Breast epithelium (tissue), 3 donors: ENCODE measurements around the gene VIP.

Experiments
- CTCF ChIP-seq, 3 donors: fragments of 450-650 bp; IDR thresholded peaks; one replicate each; pipeline ENCODE4 v1.5.1; 2016 to 2017; ENCODE audit warnings: antibody characterized with exemption in 3 of 3, mild to moderate bottlenecking in 3 of 3, moderate library complexity in 3 of 3
- POLR2A ChIP-seq: fragments of 450-650 bp; IDR thresholded peaks from one replicate; pipeline ENCODE4 v1.6.1; 2016; ENCODE audit warnings: antibody characterized with exemption, mild to moderate bottlenecking, moderate library complexity
- POLR2AphosphoS5 ChIP-seq, 3 donors: sonication (generic); formaldehyde crosslinking; IDR thresholded peaks; one replicate each; pipeline ENCODE4 v1.6.1; 2017; ENCODE audit warnings: antibody characterized with exemption in 3 of 3

DNA sequence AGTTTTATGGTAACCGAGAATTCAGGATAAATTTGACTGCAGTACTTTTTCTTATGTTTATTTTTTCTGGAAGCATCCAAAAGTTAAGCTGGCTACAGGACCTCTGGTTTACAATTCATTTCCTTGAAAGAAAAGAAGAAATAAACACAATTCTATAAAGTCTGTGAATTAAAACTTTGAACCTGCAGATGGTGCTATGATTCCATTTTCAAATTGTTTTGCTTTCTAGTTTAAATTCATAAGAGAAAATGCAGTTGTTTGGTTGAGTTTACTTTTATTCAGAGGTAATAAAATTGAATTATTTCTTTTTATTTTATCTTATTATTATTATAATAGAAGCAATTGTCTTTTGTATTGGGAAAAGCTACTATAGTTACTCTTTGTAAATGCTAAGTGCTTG lies 1.8 kb upstream of the VIP start:
- no peak for TF ChIP-seq CTCF (IDR thresholded peaks at IDR 0.05)
- no peak for TF ChIP-seq POLR2AphosphoS5 (IDR thresholded peaks at IDR 0.05)
- TF ChIP-seq POLR2A = no peak
